HG02885 (cell line): ENCODE measurements around the gene IDH3G.

ENCODE experiments used
- ATAC-seq: cut with Tn5 transposase; IDR thresholded peaks from one replicate; pipeline ENCODE4 v1.9.1; 2021; ENCODE audit warnings: mild to moderate bottlenecking; ENCODE audit not compliant: unreplicated experiment, poor library complexity

The IDH3G gene

DNA sequence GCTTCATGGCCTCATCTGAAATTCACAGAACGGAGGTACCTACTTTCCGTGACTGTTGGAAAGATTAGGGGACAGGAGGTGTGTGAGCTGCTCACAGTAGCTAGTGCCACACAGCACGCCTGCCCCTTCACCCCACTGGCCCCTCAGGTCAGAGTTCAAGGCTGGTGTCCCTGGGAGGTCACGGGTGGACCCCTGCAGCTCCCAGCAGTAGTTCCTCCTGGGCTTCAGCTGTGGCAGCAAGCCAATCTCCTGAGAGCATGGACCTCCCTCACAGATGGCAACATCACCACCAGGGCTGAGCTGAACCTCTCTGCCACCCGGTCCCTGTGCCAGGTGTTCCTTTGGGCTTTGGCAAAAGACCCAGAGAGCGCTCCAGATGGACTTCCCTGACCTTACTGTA, 1.8 kb downstream of the IDH3G start:
- no peak for ATAC-seq

DNA sequence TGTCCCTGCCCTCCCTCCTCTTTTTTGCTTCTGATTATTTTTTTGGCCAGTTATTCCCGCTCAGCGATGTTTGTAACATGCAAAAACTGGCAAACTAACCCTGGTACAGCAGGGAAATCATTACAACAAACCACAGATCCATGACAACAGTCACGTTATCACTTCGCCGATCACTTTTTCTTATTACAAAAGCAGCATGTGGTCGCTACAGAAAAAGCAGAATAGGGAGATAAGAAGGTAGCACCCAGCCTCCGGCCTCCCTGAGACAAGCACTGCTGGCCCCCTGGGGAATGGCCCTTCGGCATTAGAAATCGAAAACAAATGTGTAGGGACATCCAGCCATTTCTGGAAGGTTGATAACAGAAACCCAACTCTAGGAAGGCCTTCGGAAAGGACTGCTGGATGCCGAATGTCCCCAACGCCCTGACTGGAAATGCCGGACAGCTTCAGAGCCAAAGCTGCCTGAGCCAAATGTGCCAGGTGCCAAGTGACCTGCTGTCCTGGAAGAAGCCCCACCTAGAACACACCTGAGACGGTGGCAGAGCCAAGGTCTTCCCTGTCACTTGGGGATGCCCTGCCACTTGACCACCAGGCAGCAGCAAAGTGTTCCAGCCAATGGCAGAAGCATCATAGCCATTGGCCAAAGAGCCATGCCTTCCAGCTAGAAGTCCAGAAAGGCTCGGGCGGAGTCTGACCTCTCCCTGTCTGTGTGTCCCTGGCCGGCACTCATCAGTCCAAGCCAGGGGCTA, 2.9 kb downstream of the IDH3G start:
- ATAC-seq: no peak

DNA sequence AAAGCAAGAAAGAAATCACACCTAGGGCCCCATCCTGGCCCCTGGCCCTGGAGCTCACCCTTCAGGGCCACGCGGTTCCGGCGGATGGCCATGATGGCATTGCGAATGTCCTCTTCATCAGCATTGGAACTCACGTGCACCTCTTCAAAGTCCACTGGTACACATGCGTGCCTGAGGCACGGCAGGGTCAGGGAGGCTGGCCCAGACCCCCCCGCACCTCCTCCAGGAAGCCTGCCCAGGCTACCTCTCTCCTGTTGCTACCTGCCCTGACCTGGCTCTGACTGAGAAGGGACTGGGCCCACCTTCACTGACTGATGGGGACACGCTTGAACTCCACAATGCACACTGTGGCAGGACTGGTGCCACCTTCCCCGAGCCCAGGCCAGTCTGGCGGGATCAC, 4.5 kb downstream of the IDH3G start:
- ATAC-seq: no peak

DNA sequence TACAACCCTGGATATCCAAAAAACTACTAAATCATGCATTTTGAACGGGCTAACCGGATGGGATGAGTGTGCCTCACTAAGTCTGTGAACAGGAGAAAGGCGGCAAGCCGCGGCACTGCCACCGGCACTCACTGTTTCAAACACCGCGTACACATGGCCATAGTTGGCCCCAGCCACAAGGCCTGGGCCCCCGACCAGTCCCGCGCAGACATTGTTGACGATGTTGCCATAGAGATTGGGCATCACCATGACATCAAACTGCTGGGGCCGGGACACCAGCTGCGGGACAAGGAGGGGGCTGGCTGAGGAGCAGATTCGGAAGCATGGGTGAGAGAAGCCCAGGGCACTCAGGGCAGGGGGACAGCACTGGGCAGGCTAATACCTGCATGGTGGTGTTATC, 7.5 kb downstream of the IDH3G start:
- no peak for ATAC-seq

DNA sequence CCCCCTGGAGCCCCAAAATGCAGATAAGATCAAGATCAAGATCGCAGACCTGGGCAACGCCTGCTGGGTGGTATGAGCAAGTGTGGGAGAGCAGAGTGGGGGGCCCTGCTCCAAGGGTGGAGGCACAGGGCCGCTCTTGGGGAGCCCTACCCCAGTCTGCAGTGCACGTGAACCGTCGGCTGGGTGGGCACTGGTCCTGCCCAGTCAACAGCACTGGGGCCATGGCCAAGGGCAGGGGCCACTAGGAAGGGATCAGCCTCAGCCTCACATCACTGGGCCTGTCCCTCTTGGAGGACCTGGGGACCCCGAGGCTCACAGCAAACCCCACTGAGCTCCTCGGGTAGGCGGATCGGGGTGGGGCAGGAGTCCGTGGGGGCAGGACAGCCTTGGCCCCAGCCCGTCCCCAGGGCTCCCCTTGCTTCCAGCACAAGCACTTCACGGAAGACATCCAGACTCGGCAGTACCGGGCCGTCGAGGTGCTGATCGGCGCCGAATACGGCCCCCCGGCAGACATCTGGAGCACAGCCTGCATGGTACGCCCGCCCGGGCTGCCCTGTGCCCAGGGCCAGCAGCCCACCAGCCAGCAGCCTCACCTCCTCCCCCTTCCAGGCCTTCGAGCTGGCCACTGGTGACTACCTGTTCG, 9.7 kb downstream of the IDH3G start:
- ATAC-seq: no peak

DNA sequence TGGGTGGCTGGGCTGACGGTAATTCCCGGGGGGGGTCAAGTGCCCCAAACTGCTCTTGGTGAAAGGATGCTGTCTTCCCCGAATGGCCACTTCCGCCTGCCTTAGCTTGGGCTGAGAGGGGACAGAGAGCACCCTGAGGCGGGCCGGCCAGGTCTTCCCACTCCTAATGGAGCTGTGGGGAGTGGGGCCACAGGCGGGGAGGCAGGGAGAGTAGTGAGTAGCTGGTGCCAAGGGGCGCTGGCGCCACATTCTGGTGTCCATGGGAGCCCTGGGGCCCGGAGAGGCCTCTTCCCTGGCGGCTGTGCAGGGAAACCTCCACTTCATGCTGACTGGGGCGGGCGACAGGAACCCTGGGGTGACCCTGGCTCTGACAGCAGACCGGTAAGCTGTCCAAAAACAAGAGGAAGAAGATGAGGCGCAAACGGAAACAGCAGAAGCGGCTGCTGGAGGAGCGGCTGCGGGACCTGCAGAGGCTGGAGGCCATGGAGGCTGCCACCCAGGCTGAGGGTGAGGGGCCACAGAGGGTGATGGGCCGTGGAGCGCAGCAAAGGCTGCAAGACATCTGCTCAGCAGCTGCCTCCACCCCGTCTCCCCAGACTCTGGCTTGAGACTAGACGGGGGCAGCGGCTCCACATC, 10.7 kb downstream of the IDH3G start:
- ATAC-seq: no peak

DNA sequence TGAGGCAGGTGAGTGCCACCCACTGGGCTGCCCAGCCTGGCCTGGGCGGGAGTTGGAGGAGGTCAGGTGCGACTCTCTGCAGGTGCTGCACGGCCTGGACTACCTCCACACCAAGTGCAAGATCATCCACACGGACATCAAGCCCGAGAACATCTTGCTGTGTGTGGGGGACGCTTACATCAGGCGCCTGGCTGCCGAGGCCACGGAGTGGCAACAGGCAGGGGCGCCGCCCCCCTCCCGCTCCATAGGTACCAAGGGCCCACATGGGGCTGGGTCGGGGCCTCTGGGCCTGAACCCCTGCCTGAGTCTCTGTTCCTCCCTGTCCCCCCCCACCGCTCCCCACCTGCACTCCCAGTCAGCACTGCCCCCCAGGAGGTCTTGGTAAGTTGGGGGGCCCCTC, 11.3 kb downstream of the IDH3G start:
- no peak for ATAC-seq

DNA sequence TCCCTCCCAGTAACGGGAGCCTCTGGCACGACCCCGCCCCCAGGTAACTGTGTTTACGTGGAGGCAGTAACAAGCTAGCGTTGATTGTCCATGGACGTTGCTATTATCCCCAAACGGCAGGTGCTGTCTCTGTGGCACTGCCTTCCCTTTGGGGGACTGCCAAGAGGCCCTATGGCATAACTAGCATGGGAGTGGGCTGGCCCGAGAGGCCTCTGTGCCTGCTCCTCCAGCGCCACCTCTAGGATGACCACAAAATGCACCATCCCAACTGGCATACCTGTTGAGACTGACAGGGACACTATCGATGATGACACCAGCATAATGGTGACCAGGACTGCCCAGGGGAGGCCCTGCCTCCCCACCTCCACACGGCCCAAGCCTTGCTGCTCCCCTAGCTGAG, 11.9 kb downstream of the IDH3G start:
- no peak for ATAC-seq

DNA sequence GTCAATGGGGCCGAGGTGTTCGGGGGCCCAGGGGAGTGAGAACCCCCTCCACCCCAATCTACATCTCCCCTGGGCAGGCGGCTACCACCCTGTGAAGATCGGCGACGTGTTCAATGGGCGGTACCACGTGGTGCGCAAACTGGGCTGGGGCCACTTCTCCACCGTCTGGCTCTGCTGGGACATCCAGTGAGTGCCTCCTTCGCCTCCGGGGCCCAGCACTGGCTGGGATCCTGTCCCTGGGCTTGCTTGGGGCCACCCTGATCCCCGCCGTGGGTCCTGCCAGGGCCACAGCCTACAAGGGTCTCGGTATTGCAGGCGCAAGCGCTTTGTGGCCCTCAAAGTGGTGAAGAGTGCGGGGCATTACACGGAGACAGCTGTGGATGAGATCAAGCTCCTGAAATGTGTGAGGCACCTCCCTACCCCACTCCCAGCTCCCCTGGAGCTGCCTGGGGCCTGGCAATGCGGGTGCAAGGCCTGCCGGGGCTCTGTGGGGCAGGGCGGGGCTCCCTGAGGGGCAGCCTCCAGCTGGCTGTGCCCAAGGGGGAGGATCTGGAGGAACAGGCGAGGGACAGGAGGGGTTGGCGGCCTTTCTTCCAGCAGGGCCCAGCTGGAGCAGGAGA, 12.6 kb downstream of the IDH3G start:
- ATAC-seq: no peak

DNA sequence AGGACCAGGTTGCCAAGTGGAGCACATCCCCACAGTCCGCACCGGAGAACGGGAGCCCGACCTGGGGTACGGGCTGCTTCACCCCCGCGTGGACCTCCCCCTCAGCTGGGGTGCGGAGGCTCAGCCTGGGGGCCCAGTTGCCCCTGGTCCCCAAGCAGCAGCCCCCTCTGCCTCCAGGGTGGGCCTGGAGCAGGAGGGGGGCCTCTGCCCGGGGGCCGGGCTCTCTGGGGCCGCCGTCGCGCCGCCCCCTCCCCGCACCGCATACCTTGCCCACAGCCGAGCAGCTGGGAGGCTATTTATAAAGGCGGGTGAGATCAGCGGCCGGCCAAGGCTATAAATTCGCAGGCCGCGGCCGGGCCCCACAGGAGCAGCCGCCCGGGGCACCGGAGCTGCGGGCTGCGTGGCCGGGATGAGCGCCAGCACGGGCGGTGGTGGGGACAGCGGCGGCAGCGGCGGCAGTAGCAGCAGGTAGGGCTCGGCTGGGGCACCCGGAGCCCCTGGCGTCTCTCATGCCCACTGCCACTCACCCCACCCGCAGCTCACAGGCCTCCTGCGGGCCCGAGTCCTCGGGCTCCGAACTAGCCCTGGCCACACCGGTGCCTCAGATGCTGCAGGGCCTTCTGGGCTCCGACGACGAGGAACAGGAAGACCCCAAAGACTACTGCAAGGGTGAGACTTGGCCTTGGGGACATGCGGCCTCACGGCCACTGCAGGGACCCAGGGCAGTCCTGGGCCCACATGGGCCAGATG, 13.3 kb downstream of the IDH3G start, which contains the start of gene SRPK3:
Gene SRPK3, plus strand, starts transcription at position 364 of the 750 bp plus-strand sequence. Its CDS starts 46 bp downstream, at position 410.
- ATAC-seq: no peak

DNA sequence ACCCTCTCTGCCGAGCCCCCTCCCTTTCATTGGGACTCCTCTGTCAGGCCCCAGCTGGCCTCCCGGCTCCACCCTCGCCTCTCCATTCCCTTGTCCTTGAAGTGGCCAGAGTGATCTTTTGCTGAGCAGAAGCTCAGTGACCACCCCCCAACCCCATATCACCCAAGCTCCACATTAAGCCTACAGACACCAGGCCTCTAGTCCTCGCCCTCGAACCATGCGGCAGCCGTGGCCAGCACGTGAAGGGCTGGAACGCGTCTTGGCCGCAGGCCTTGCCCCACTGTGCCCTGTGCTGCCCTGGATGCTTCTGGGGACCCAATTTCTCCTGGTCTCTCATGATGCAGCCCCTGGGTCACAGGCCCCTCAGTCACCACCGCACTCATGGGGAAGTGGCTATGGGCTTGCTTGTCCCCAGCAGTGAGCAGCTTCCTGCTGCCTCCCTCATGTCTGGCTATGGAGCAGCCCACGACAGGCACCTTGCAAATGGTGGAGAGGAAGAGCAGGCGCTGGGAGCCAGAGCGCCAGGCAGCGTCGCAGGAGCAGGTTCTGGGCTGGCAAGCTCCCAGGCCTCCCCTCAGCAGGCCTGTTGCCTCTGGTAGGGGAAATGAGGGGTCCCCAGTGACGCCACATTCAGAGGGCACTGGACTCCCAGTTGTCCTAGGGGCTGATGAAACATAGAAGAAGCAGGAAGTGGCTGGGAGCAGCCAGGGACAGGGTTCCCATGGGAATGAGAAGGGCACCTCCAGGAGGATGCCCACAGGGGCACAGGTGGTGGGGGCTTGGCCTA, 14.1 kb downstream of the IDH3G start:
- ATAC-seq: no peak

DNA sequence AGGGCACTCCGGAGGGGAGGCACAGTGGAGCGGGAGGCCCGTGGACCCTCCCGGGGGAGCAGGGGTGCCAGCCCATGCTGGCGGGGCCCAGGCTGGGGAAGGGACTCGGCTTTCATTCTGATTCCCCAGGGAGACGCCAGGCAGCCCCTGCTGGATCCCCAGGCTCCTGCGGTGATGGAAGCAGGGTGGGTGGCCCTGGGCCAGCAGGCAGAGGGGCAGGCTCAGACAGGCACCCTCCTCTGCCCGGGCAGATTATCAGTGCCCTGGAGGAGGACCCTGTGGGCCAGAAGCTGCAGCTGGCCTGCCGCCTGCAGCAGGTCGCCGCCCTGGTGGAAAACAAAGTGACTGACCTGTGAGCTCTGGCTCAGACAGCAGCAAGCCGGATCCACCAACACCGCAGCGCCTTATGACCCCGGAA, 15.5 kb downstream of the IDH3G start:
- ATAC-seq: no peak

DNA sequence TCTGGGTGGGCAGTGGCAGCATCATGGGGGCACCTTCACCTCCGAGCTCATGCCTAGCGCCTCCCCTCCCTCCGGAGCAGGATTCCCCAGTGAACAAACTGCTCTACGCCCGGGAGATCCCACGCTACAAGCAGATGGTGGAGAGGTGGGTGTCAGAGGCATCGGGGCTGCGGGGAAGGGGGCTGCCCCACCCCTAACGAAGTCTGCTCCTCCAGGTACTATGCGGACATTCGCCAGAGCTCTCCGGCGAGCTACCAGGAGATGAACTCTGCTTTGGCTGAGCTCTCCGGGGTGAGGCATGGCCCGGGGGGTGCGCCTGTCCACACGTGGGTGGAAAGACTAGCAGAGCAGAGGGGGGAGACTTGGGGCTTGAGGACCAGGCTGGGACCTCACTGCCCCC, 16.0 kb downstream of the IDH3G start:
- no peak for ATAC-seq

DNA sequence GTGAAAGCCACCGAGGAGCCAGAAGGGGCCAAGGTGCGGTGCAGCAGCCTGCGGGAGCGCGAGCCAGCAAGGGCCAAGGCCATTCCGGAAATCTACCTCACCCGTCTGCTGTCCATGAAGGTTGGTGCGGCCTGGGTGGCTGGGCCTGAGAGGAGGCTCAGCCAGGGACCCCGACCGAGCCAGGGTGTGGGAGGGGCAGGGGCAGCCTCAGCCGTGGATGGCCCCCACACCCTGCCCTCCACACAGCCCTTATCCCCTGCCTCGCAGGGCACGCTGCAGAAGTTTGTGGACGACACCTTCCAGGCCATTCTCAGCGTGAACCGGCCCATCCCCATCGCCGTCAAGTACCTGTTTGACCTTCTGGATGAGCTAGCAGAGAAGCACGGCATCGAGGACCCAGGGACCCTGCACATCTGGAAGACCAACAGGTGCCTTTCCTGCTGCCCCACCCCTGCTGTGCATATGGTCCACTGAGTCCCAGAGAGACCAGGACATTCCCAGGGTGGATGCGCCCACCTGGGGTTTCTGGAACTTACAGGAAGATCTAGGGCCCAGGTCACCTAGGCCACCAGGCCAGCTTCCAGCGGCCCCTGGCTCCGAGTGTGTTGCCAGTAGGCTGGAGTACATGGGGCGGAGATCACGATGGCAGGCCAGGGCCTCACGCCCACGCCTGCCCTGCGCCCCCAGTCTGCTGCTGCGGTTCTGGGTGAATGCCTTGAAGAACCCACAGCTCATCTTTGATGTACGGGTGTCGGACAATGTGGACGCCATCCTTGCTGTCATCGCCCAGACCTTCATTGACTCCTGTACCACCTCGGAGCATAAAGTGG, 16.7 kb downstream of the IDH3G start:
- ATAC-seq: no peak

DNA sequence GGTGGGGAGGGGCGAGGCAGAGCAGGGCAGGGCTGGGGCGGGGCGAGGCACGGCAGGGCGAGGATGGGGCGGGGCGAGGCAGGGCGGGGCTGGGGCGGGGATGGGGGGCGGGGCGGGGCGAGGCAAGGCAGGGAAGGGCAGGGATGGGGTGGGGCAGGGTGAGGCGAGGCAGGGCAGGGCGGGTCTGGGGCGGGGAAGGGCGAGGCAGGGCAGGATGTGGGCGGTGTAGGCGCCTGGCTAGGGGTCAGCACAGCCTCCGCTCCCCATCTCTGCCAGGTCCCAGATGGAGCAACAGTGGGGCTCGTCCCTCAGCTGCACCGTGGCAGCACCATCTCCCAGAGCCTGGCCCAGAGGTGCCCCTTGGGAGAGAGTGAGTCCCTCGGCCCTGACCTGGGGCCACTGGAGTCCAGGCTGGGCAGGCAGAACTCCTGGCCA, 17.5 kb downstream of the IDH3G start:
- ATAC-seq: no peak

DNA sequence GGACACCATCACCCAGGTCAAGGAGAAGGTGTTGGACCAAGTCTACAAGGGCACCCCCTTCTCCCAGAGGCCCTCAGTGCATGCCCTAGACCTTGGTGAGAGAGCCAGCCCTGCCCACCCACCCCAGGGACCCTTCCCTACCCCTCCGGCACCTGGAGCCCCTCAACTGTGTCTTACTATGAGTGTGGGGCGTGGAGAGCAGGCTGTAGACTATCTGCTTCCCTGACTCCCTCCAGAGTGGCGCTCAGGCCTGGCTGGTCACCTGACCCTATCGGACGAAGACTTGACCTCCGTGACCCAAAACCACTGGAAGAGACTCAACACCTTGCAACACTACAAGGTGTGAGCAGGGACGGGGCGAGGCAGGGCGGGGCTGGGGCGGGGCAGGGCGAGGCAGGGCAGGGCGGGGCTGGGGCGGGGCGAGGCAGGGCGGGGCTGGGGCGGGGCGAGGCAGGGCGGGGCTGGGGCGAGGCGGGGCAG, 18.0 kb downstream of the IDH3G start:
- ATAC-seq: no peak

DNA sequence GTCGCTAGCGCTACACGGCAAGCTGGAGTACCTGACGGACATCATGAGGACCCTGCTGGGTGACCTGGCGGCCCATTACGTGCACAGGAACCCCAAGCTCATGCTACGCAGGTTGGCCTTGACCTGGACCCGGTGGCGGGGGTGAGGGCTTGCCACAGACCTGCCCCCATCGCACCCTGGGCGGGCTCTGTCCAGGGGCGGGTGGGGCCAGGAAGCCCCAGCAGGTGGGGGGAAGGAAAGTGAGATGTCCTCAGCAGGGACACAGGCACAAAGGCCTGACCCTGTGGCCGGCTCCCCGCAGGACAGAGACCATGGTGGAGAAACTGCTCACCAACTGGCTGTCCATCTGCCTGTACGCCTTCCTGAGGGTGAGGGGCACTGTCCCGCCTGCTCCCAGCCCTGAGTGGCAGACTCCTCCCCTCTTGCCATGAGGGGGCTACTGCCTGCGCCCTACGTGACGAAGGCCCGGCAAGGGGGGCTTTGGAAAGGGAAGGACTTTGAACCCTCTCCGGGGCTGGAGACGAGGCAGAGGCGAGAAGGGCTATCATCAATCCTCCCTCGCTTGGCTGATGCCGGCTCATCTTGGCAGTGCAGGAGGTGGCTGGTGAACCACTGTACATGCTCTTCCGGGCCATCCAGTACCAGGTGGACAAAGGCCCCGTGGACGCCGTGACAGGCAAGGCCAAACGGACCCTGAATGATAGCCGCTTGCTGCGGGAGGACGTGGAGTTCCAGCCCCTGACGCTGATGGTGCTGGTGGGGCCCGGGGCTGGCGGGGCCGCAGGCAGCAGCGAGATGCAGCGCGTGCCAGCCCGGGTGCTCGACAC, 18.7 kb downstream of the IDH3G start:
- no peak for ATAC-seq
